PC-9 (cell line): ENCODE results near the gene LIG4. TPM values are rescaled to one million over a fixed set of nuclear protein-coding genes. Genes with fewer than 3 reads are reported as not detected.

Experiments
- BruUV-seq: library from RNA; stranded (reverse); fragments of 400-500 nt; replicated peaks from 2 replicates; lab custom pipeline; 2021; lab: Mats Ljungman, UMichigan
- CTCF ChIA-PET: fragments of 300-600 bp; sonication (Branson Sonifier 250); formaldehyde crosslinking; loops from one replicate; lab custom pipeline; 2022; ENCODE audit warnings: antibody characterized with exemption; lab: Charles Lee
- POLR2A ChIA-PET: fragments of 300-600 bp; sonication (Branson Sonifier 250); formaldehyde crosslinking; loops from one replicate; lab custom pipeline; 2022; ENCODE audit warnings: antibody characterized with exemption; ENCODE audit not compliant: unreplicated experiment; lab: Charles Lee
- DNase-seq, 2 experiments: peaks; one replicate each; pipeline versions ENCODE4 v3.0.0 to v3.0.0-alpha.2; 2015 to 2022; ENCODE audit warnings: mixed read lengths in 1 of 2
- H2AFZ ChIP-seq: fragments of 200-600 bp; sonication (generic); 2 replicates; pipeline ENCODE4 v1.8.1; 2017; ENCODE audit warnings: antibody characterized with exemption
- H3F3A ChIP-seq: fragments of 200-600 bp; sonication (generic); 2 replicates; pipeline ENCODE4 v1.8.1; 2017; ENCODE audit warnings: antibody characterized with exemption, mild to moderate bottlenecking, low read depth; ENCODE audit not compliant: insufficient read depth
- H3K27ac ChIP-seq: fragments of 200-600 bp; sonication (generic); 2 replicates; pipeline ENCODE4 v1.6.1; 2016; ENCODE audit warnings: mixed run types
- H3K27me3 ChIP-seq: fragments of 200-600 bp; sonication (generic); 2 replicates; pipeline ENCODE4 v1.6.1; 2016; ENCODE audit warnings: low read depth, mixed run types; ENCODE audit not compliant: insufficient read depth
- H3K36me3 ChIP-seq: fragments of 200-600 bp; sonication (generic); 2 replicates; pipeline ENCODE4 v1.6.1; 2016; ENCODE audit warnings: low read depth, mixed run types
- H3K4me1 ChIP-seq: fragments of 200-600 bp; sonication (generic); replicated peaks from 2 replicates; pipeline ENCODE4 v1.6.1; 2016; ENCODE audit warnings: mixed run types; ENCODE audit not compliant: insufficient read depth
- H3K4me2 ChIP-seq: fragments of 200-600 bp; sonication (generic); 2 replicates; pipeline ENCODE4 v1.6.1; 2017; ENCODE audit warnings: mixed run types
- H3K4me3 ChIP-seq: fragments of 200-600 bp; sonication (generic); 2 replicates; pipeline ENCODE4 v1.6.1; 2016; ENCODE audit warnings: mixed run types
- H3K79me2 ChIP-seq: fragments of 200-600 bp; sonication (generic); 2 replicates; pipeline ENCODE4 v1.6.1; 2017; ENCODE audit warnings: low read depth, mixed run types
- H3K9me2 ChIP-seq: fragments of 200-600 bp; sonication (generic); 2 replicates; pipeline ENCODE4 v1.8.1; 2017; ENCODE audit warnings: mild to moderate bottlenecking; ENCODE audit not compliant: insufficient read depth
- H3K9me3 ChIP-seq: fragments of 200-600 bp; sonication (generic); 2 replicates; pipeline ENCODE4 v1.8.1; 2016; ENCODE audit warnings: low read depth; ENCODE audit not compliant: insufficient read depth
- H4K20me1 ChIP-seq: fragments of 200-600 bp; sonication (generic); 2 replicates; pipeline ENCODE4 v1.8.1; 2017; ENCODE audit not compliant: insufficient read depth
- EZH2 ChIP-seq: fragments of 200-600 bp; sonication (generic); IDR thresholded peaks from 2 replicates; pipeline ENCODE4 v1.8.0; 2017; ENCODE audit warnings: antibody characterized with exemption, low read depth
- intact Hi-C: fragments of 100-400 bp; cut with micrococcal nuclease; formaldehyde crosslinking; loops from one replicate; pipeline ENCODE4 v1.10.0; 2022; ENCODE audit not compliant: unreplicated experiment
- total RNA-seq: library from RNA; stranded (reverse); gene quantifications from 2 replicates; pipeline ENCODE4 v1.2.3, GENCODE V29; 2021
- TF ChIP-seq, protein P1 (sequence below): fragments of 200-600 bp; sonication (generic); conservative IDR thresholded peaks from 2 replicates; pipeline ENCODE4 v1.6.1; 2017; ENCODE audit warnings: mixed run types, antibody characterized with exemption, mild to moderate bottlenecking, moderate library complexity

The LIG4 gene
- total RNA-seq, 1 experiment from 2014 or later, result 9.1 TPM

- Histone ChIP-seq H3K9me2 (no peaks in the 10 kb centered on the region), H3K36me3 (no peaks in the 10 kb centered on the region), H2AFZ (no peak overlapping the region), H3K79me2 (no peaks in the 10 kb centered on the region), H3K27me3 (no peaks in the 10 kb centered on the region), H3K4me1 (no peaks in the 10 kb centered on the region), H3K4me3 (no peak overlapping the region), H3K9me3 (no peaks in the 10 kb centered on the region), H3K27ac (no peak overlapping the region), H3F3A (no peaks in the 10 kb centered on the region), H4K20me1 (no peaks in the 10 kb centered on the region), H3K4me2 (no peak overlapping the region)
- POLR2A ChIA-PET, result no interaction called here
- CTCF ChIA-PET, result no interaction called here
- TF ChIP-seq, protein P1, sequence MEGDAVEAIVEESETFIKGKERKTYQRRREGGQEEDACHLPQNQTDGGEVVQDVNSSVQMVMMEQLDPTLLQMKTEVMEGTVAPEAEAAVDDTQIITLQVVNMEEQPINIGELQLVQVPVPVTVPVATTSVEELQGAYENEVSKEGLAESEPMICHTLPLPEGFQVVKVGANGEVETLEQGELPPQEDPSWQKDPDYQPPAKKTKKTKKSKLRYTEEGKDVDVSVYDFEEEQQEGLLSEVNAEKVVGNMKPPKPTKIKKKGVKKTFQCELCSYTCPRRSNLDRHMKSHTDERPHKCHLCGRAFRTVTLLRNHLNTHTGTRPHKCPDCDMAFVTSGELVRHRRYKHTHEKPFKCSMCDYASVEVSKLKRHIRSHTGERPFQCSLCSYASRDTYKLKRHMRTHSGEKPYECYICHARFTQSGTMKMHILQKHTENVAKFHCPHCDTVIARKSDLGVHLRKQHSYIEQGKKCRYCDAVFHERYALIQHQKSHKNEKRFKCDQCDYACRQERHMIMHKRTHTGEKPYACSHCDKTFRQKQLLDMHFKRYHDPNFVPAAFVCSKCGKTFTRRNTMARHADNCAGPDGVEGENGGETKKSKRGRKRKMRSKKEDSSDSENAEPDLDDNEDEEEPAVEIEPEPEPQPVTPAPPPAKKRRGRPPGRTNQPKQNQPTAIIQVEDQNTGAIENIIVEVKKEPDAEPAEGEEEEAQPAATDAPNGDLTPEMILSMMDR, result no peak
- TF ChIP-seq EZH2, result no peak
- DNase-seq, result no peak
- BruUV-seq, result no TSS peak
- intact Hi-C loops, result no loop called here
Observed at GRCh38 chr13:108168929-108169328, 46.4 kb downstream of the LIG4 start.

DNA sequence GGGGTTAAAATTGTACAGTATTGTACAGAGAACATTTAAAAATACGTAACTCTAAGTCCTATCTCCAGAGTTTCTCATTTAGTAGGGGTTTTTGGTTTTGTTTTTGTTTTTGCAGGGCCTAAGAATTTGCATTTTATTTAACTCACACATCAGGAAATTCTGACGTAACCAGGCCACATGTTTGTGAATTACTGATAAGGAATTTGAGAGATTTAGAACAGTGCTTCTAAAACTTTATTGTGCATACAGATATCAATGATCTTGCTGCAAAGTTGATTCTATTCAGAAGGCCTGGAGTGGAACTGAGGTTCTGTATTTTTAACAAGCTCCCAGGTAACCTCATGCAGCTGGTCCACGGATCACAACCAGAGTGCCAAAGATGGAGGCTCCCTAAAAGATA lies 49.3 kb downstream of the LIG4 start:
- Histone ChIP-seq H4K20me1 (no peaks in the 10 kb centered on the region), H3K27ac (no peak overlapping the region), H3K36me3 (no peaks in the 10 kb centered on the region), H3K4me3 (no peak overlapping the region), H3K79me2 (no peaks in the 10 kb centered on the region), H2AFZ (no peak overlapping the region), H3K4me1 (no peaks in the 10 kb centered on the region), H3K27me3 (no peaks in the 10 kb centered on the region), H3K4me2 (no peak overlapping the region), H3F3A (no peaks in the 10 kb centered on the region), H3K9me3 (no peaks in the 10 kb centered on the region), H3K9me2 (no peaks in the 10 kb centered on the region)
- ChIA-PET POLR2A (no interaction called here), CTCF (no interaction called here)
- BruUV-seq, result no TSS peak
- TF ChIP-seq, protein P1, result no peak
- TF ChIP-seq EZH2, result no peak
- intact Hi-C loops, result no loop called here
- no peak for DNase-seq

DNA sequence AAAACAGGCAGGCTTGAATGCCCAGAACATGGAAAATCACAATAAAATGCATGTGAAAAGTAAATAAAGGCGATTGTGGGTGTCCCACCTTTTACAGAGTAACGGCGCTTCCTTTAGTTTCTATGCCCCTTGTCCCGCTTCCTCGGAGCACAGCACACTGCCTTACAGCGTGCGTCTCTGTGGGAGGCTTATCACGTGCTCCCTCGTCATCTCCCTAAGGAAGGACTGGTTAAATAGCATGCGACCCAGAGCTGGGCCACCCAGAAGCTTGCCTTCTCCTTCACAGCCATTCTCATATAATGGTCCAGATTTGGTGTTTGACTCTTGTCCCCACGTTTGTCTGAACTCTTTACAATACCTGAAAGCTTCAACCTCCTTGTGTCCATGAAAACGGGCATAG lies 56.6 kb downstream of the LIG4 start:
- CTCF ChIA-PET, result interaction anchor here (0.7 kb wide), 1 partner anchor 38 kb away, joined by 3 read pairs; no protein-coding TSS in a partner anchor

More for the DNA sequence above, 56.6 kb downstream of the LIG4 start:
- no peak overlapping the region for H3K4me2 ChIP-seq
- TF ChIP-seq, protein P1, result no peak
- no peak for TF ChIP-seq EZH2
- DNase-seq, result no peak
- no peaks in the 10 kb centered on the region for H3F3A ChIP-seq
- no peaks in the 10 kb centered on the region for H3K36me3 ChIP-seq
- H2AFZ ChIP-seq, result no peak overlapping the region
- no peaks in the 10 kb centered on the region for H4K20me1 ChIP-seq
- no peaks in the 10 kb centered on the region for H3K9me2 ChIP-seq
- H3K27ac ChIP-seq, result no peak overlapping the region
- no peaks in the 10 kb centered on the region for H3K27me3 ChIP-seq
- H3K4me1 ChIP-seq, result no peaks in the 10 kb centered on the region
- no TSS peak for BruUV-seq
- POLR2A ChIA-PET, result no interaction called here
- no peaks in the 10 kb centered on the region for H3K79me2 ChIP-seq
- intact Hi-C loops, result loop anchor here (10.0 kb wide), 1 partner anchor 784 kb away; no protein-coding TSS in a partner anchor
- H3K9me3 ChIP-seq, result no peaks in the 10 kb centered on the region
- H3K4me3 ChIP-seq, result no peak overlapping the region

Other genes starting within 250 kb of the LIG4 start
- gene ABHD13, start 2.9 kb upstream of the LIG4 start, total RNA-seq, result 4.0 and 5.5 TPM in 2 replicates
- 2.0 and 4.4 TPM in 2 replicates for gene TNFSF13B, start 54.2 kb upstream of the LIG4 start, total RNA-seq